ENCODE results near the gene CTDSPL. TPM values are rescaled to one million over a fixed set of nuclear protein-coding genes. Genes with fewer than 3 reads are reported as not detected.

Gene CTDSPL
- total RNA-seq, 1 experiment from 2014 or later, result 26.3 TPM

Other genes starting within 250 kb of the CTDSPL start
- gene VILL, start 128.9 kb downstream of the CTDSPL start, total RNA-seq (2014; rRNA removed; shearing (Covaris generic)), result 3.3 and 3.5 TPM in 2 replicates
- 3.5 and 4.1 TPM in 2 replicates for gene PLCD1, start 167.8 kb downstream of the CTDSPL start, total RNA-seq (2014; rRNA removed; shearing (Covaris generic))
- not detected in 2 replicates for gene DLEC1, start 177.3 kb downstream of the CTDSPL start, total RNA-seq (2014; rRNA removed; shearing (Covaris generic))